HG03520 (cell line): Measurements from ENCODE around the gene MTARC2.
"Not testable (repeated sequence)": the region's sequence is repeated elsewhere in the genome, so short reads cannot be mapped to it uniquely, and the experiment has no call there.

Source experiments
- ATAC-seq: cut with Tn5 transposase; IDR thresholded peaks from one replicate; pipeline ENCODE4 v1.9.1; 2021; ENCODE audit warnings: mild to moderate bottlenecking, moderate library complexity; ENCODE audit not compliant: unreplicated experiment

Gene MTARC2

GRCh38 chr1:220732137-220732536 is 16.0 kb upstream of the MTARC2 start:
- no peak for ATAC-seq

DNA sequence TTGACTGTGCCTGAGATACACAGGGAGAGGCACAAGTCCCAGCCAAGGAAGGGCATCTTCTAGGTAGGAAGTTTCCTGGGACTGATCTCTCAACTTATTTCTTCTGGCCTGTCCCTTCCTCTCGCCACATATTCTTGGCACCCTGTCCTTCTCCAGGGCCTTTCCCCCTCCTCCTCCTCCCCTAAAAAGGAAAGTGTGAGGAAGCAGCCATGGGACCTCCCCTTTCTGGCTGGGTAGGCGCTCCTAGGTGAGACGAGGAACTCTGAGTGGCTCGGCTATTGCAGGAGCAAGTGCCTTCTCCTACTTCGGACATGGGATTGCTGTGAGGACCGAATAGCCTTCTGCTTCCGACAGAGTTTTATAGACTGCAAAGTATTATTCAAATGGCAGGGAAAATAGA is 15.5 kb upstream of the MTARC2 start:
- ATAC-seq = no peak

- peak; percentile 91 for ATAC-seq
Observed at GRCh38 chr1:220733086-220733601, 15.0 kb upstream of the MTARC2 start.

DNA sequence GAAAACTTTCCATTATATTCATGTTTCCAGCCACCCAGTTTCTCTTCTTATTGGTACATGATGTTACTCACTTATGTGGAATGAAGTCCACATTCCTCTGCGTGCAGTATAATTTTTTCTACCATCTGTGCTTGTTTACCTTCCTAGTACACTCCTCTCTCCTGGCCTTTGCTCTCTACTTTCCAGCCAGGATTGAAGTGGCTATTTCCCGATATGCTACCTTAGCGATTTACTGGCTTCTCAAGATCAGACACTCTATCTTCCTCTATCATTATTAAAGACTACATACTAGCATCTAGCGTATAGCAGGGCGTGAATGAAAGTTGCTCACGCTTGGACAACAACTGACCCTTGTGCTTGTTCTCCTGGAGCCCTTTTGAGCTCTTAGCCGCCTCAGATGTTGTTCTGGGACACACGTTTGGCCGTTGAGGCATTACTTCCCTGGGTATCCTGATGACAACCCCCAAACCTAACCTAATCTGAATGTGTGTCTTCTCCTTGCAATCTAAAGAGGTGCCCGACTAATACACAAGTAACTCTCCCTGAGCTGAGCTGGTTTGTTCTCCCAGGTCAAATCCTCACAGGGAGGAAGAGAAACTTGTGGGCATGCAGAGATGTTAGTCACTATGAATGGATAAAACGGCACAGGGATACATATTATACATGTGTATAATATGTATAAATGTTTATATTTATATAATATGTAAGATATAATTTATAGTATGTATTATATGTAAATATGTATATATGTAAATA is 13.4 kb upstream of the MTARC2 start:
- ATAC-seq = no peak

DNA sequence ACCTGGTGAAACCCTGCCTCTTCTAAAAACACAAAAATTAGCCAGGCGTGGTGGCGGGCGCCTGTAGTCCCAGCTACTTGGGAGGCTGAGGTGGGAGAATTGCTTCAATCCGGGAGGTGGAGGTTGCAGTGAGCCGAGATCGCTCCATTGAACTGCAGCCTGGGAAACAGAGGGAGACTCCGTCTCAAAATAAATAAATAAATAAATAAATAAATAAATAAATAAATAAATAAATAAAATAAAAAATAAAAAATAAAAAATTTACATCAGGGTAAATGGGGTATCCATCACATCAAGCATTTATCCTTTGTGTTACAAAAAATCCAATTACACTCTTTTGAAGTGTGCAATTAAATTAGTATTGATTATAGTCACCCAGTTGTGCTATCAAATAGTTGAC is 11.8 kb upstream of the MTARC2 start:
- ATAC-seq = not testable (repeated sequence)

- ATAC-seq = no peak
Observed at GRCh38 chr1:220741349-220741748, 6.8 kb upstream of the MTARC2 start.

GRCh38 chr1:220741825-220742224 is 6.3 kb upstream of the MTARC2 start:
- ATAC-seq = no peak

DNA sequence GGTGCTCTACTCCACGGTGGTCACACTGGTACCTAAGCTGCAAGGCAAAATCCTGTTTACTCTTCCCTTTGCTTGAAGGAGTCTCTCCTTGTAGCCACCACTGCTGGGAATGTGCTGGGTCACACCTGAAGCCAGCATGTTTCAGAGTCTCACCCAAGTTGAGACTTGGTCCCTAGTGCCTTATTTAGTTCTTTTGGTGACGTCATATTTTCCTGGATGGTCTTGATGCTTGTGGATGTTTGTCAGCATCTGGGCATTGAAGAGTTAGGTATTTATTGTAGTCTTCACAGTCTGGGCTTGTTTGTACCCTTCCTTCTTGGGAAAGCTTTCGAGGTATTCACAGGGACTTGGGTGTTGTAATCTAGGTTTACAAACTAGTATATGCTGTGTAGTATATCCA is 5.6 kb upstream of the MTARC2 start:
- no peak for ATAC-seq

- ATAC-seq = no peak
Observed at GRCh38 chr1:220746851-220747250, 1.3 kb upstream of the MTARC2 start.

- ATAC-seq = no peak
Observed at GRCh38 chr1:220747437-220748088, 559 bp upstream of the MTARC2 start.

DNA sequence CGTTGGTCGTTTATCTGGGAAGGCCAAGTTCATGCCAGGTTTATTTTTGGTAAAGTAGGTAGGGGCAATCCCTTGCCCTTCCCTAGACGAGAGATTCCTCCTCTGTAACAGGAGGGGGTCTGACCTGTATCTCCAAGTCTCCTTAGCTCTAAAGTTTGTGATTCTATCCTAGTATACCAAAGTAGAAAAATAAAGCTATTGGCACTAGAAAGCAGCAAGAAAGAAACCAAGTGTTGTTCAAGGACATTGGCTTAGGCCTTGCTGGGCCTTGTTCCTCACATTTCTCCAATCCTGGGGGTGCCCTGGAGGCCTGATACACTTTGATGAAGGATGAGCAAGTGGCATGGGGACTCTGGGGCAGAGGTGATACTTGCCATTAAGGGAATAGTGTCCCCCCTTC is 814 bp downstream of the MTARC2 start:
- ATAC-seq = no peak

GRCh38 chr1:220750131-220750515 is 2.0 kb downstream of the MTARC2 start:
- no peak for ATAC-seq

GRCh38 chr1:220751111-220751510 is 3.0 kb downstream of the MTARC2 start:
- no peak for ATAC-seq

GRCh38 chr1:220754212-220754917 is 6.2 kb downstream of the MTARC2 start:
- ATAC-seq = no peak

- no peak for ATAC-seq
Observed at GRCh38 chr1:220754918-220755295, 6.8 kb downstream of the MTARC2 start.

GRCh38 chr1:220755309-220755708 is 7.2 kb downstream of the MTARC2 start:
- ATAC-seq = no peak

DNA sequence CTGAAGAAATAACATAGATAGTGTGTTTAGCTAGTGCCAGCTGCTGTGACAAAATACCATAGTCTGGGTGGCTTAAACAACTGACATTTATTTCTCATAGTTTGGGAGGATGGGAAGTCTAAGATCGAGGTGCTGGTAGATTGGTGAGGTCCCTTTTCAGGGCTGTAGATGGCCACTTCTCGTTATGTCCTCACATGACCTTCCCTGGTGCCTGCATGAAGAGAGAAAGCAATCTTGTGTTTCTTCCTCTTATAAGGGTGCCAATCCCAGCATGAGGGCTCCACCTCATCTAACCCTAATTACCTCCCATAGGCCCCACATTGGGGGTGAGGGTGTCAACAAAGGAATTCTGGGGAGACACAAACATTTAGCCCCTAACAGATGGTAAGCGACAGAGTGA is 9.3 kb downstream of the MTARC2 start:
- ATAC-seq = no peak

DNA sequence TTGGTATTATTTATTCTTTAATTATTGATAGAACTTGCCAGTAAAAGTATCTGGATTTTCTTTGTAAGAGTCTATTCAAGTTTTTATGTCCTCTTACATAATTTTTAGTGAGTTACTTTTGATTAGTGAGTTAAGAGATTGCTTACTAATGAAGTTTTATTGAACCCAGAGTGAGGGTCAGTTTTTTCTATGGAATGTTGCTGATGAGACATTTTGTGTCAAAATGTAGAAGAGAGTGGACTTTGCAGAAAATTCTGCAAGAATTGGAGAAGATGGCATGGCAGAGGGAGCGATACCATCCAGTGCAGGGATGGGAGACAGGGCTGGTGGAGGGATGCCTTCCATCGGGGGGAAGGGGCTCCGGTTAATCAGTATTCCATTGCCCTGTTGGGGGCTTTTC is 11.0 kb downstream of the MTARC2 start:
- ATAC-seq = no peak

- ATAC-seq = no peak
Observed at GRCh38 chr1:220761688-220762427, 13.7 kb downstream of the MTARC2 start.

GRCh38 chr1:220764757-220765156 is 16.6 kb downstream of the MTARC2 start:
- ATAC-seq = no peak
